ENCODE results near the gene SH3D19. TPM values are rescaled to one million over a fixed set of nuclear protein-coding genes. Genes with fewer than 3 reads are reported as not detected.
A peak's percentile ranks its signal among the peaks of the same experiment; 100 is the strongest.

SH3D19 gene
- total RNA-seq, 1 experiment from 2014 or later: 41.7 TPM

GRCh38 chr4:151315212-151315886 is 10.1 kb downstream of the SH3D19 start:
- Histone ChIP-seq H3K79me2 (ENCODE audit: low read depth) (peaks cover 87% of the 10 kb centered on the region), H3K9me2 (ENCODE audit: insufficient read depth) (no peaks in the 10 kb centered on the region), H4K20me1 (ENCODE audit: insufficient read depth) (peaks cover 3% of the 10 kb centered on the region; the same call in 1 of the 2 replicates), H3F3A (ENCODE audit: insufficient read depth, low read depth) (peaks cover 23% of the 10 kb centered on the region), H3K36me3 (ENCODE audit: low read depth) (no peaks in the 10 kb centered on the region), H3K4me1 (replicated peaks; ENCODE audit: insufficient read depth) (peaks cover 46% of the 10 kb centered on the region), H3K27ac (peak overlapping the region; percentile 56), H3K27me3 (ENCODE audit: insufficient read depth, low read depth) (no peaks in the 10 kb centered on the region), H3K9me3 (ENCODE audit: insufficient read depth, low read depth) (no peaks in the 10 kb centered on the region), H3K4me3 (no peak overlapping the region; the same call in 1 of the 2 replicates), H2AFZ (no peak overlapping the region), H3K4me2 (peak overlapping the region; percentile 73)
- no TSS peak for BruUV-seq (replicated peaks)
- ChIA-PET CTCF (no interaction called here), POLR2A (ENCODE audit: unreplicated experiment) (interaction anchor here (0.5 to 1.0 kb wide), 4 partner anchors 9 to 196 kb away, joined by 3 to 10 read pairs (median 4); no protein-coding TSS in a partner anchor)
- DNase-seq: peak in 1 of 2 experiments; percentile 83
- TF ChIP-seq EZH2 (IDR thresholded peaks at IDR 0.05; ENCODE audit: low read depth) (no peak), CTCF (conservative IDR thresholded peaks at IDR 0.05) (no peak)
- intact Hi-C loops (cut with micrococcal nuclease; ENCODE audit: unreplicated experiment): no loop called here

GRCh38 chr4:151314479-151314878 is 10.9 kb downstream of the SH3D19 start:
- intact Hi-C loops (cut with micrococcal nuclease; ENCODE audit: unreplicated experiment): no loop called here
- DNase-seq: no peak
- Histone ChIP-seq H3K27ac (peak overlapping the region; percentile 56), H4K20me1 (ENCODE audit: insufficient read depth) (peaks cover 3% of the 10 kb centered on the region; the same call in 1 of the 2 replicates), H3F3A (ENCODE audit: insufficient read depth, low read depth) (peaks cover 23% of the 10 kb centered on the region), H3K79me2 (ENCODE audit: low read depth) (peaks cover 87% of the 10 kb centered on the region), H3K4me3 (no peak overlapping the region), H3K27me3 (ENCODE audit: insufficient read depth, low read depth) (no peaks in the 10 kb centered on the region), H3K4me1 (replicated peaks; ENCODE audit: insufficient read depth) (peaks cover 46% of the 10 kb centered on the region), H3K36me3 (ENCODE audit: low read depth) (no peaks in the 10 kb centered on the region), H3K9me2 (ENCODE audit: insufficient read depth) (no peaks in the 10 kb centered on the region), H2AFZ (no peak overlapping the region), H3K9me3 (ENCODE audit: insufficient read depth, low read depth) (no peaks in the 10 kb centered on the region), H3K4me2 (peak overlapping the region; percentile 73)
- CTCF ChIA-PET: no interaction called here
- POLR2A ChIA-PET (ENCODE audit: unreplicated experiment): no interaction called here
- TF ChIP-seq CTCF (conservative IDR thresholded peaks at IDR 0.05) (no peak), EZH2 (IDR thresholded peaks at IDR 0.05; ENCODE audit: low read depth) (no peak)
- BruUV-seq (replicated peaks): no TSS peak

- Histone ChIP-seq H3K27ac (peak overlapping the region; percentile 41; the same call in 1 of the 2 replicates), H3K9me2 (ENCODE audit: insufficient read depth) (no peaks in the 10 kb centered on the region), H3K4me3 (no peak overlapping the region), H4K20me1 (ENCODE audit: insufficient read depth) (peaks cover 3% of the 10 kb centered on the region; the same call in 1 of the 2 replicates), H3K79me2 (ENCODE audit: low read depth) (peaks cover 87% of the 10 kb centered on the region), H3K27me3 (ENCODE audit: insufficient read depth, low read depth) (no peaks in the 10 kb centered on the region), H3K9me3 (ENCODE audit: insufficient read depth, low read depth) (no peaks in the 10 kb centered on the region), H3K4me1 (replicated peaks; ENCODE audit: insufficient read depth) (peaks cover 46% of the 10 kb centered on the region), H3K4me2 (peak overlapping the region; percentile 73), H2AFZ (no peak overlapping the region), H3K36me3 (ENCODE audit: low read depth) (no peaks in the 10 kb centered on the region), H3F3A (ENCODE audit: insufficient read depth, low read depth) (peaks cover 23% of the 10 kb centered on the region)
- TF ChIP-seq EZH2 (IDR thresholded peaks at IDR 0.05; ENCODE audit: low read depth): no peak
- TF ChIP-seq CTCF (conservative IDR thresholded peaks at IDR 0.05): no peak
- POLR2A ChIA-PET (ENCODE audit: unreplicated experiment): no interaction called here
- CTCF ChIA-PET: no interaction called here
- no peak for DNase-seq
- intact Hi-C loops (cut with micrococcal nuclease; ENCODE audit: unreplicated experiment): no loop called here
- BruUV-seq (replicated peaks): no TSS peak
These were observed 11.4 kb downstream of the SH3D19 start for GRCh38 chr4:151314010-151314355.

Measured in PC-9 (cell line).